MM.1S (cell line): ENCODE measurements around the gene GTF2H2C.

ENCODE experiments used
- DNase-seq: peaks from one replicate; pipeline ENCODE4 v3.0.0-alpha.2; 2015
- H2AFZ ChIP-seq: fragments of 300-600 bp; sonication (generic); 2 replicates; pipeline ENCODE4 v1.6.0; 2016; ENCODE audit warnings: antibody characterized with exemption, low read length
- H3F3A ChIP-seq: fragments of 300-600 bp; sonication (generic); 2 replicates; pipeline ENCODE4 v1.6.1; 2016; ENCODE audit warnings: mild to moderate bottlenecking, antibody characterized with exemption, low read length, moderate library complexity, mixed read lengths; ENCODE audit not compliant: insufficient read depth
- H3K27ac ChIP-seq: fragments of 300-600 bp; sonication (generic); 2 replicates; pipeline ENCODE4 v1.5.1; 2016; ENCODE audit warnings: mild to moderate bottlenecking, low read length
- H3K27me3 ChIP-seq: fragments of 300-600 bp; sonication (generic); replicated peaks from 2 replicates; pipeline ENCODE4 v1.6.0; 2016; ENCODE audit warnings: low read length; ENCODE audit not compliant: insufficient read depth
- H3K36me3 ChIP-seq: fragments of 300-600 bp; sonication (generic); replicated peaks from 2 replicates; pipeline ENCODE4 v1.6.1; 2016; ENCODE audit warnings: mild to moderate bottlenecking, low read length, mixed read lengths; ENCODE audit not compliant: insufficient read depth
- H3K4me1 ChIP-seq: fragments of 300-600 bp; sonication (generic); 2 replicates; pipeline ENCODE4 v1.6.1; 2016; ENCODE audit warnings: low read length, mixed read lengths
- H3K4me2 ChIP-seq: fragments of 300-600 bp; sonication (generic); 2 replicates; pipeline ENCODE4 v1.6.0; 2016; ENCODE audit warnings: low read depth, low read length
- H3K4me3 ChIP-seq: fragments of 300-600 bp; sonication (generic); 2 replicates; pipeline ENCODE4 v1.5.1; 2016; ENCODE audit warnings: low read length, mixed read lengths
- H3K79me2 ChIP-seq: fragments of 300-600 bp; sonication (generic); 2 replicates; pipeline ENCODE4 v1.6.1; 2016; ENCODE audit warnings: mixed run types, low read length, mixed read lengths
- H3K9ac ChIP-seq: fragments of 300-600 bp; sonication (generic); 2 replicates; pipeline ENCODE4 v1.6.1; 2016; ENCODE audit warnings: low read length, mixed read lengths
- H3K9me2 ChIP-seq: fragments of 300-600 bp; sonication (generic); replicated peaks from 2 replicates; pipeline ENCODE4 v1.6.1; 2016; ENCODE audit warnings: mild to moderate bottlenecking, low read length, mixed read lengths; ENCODE audit not compliant: insufficient read depth
- H3K9me3 ChIP-seq: fragments of 300-600 bp; sonication (generic); replicated peaks from 2 replicates; pipeline ENCODE4 v1.6.1; 2016; ENCODE audit warnings: mild to moderate bottlenecking, low read length, mixed read lengths; ENCODE audit not compliant: insufficient read depth
- H4K20me1 ChIP-seq: fragments of 300-600 bp; sonication (generic); 2 replicates; pipeline ENCODE4 v1.6.1; 2016; ENCODE audit warnings: mild to moderate bottlenecking, low read length, moderate library complexity, mixed read lengths; ENCODE audit not compliant: insufficient read depth
- CTCF ChIP-seq: fragments of 300-600 bp; sonication (generic); IDR thresholded peaks from 2 replicates; pipeline ENCODE4 v1.5.1; 2016; ENCODE audit warnings: antibody characterized with exemption, low read length, mixed read lengths
- EZH2 ChIP-seq: fragments of 300-600 bp; sonication (generic); optimal IDR thresholded peaks from 2 replicates; pipeline ENCODE3; 2017; ENCODE audit warnings: low read depth, mild to moderate bottlenecking, antibody characterized with exemption, low read length, mixed read lengths
- EZH2phosphoT487 ChIP-seq: fragments of 300-600 bp; sonication (generic); IDR thresholded peaks from 2 replicates; pipeline ENCODE4 v1.6.1; 2018; ENCODE audit warnings: antibody characterized with exemption, low read length

The GTF2H2C gene

DNA sequence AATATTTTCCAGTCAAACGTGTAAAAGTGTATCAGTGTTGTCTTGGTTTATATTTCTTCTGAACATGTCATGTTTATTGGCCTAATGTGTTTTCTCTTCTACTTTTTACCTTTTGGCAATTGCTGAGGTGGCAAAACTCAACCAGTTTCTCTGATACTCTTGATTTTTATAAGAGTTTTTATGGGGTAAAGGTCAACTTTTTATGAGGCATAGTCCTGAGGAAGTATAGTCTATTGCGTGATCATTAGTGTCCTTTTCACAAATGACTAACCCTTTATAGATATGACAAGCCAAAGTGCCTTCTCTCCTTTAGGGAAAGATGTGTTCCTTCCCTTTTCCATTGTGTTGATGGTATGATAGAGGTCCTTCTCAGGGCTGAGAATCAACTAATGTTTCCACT is 34.5 kb upstream of the GTF2H2C start:
- Histone ChIP-seq H3K36me3 (no peaks in the 10 kb centered on the region), H3K9me3 (no peaks in the 10 kb centered on the region), H3K27me3 (no peaks in the 10 kb centered on the region), H3K27ac (no peak overlapping the region), H3K4me1 (no peaks in the 10 kb centered on the region), H3K4me3 (no peak overlapping the region), H3F3A (no peaks in the 10 kb centered on the region), H3K9ac (no peak overlapping the region), H2AFZ (no peak overlapping the region), H4K20me1 (no peaks in the 10 kb centered on the region), H3K9me2 (no peaks in the 10 kb centered on the region), H3K79me2 (no peaks in the 10 kb centered on the region), H3K4me2 (no peak overlapping the region)
- no peak for TF ChIP-seq EZH2
- TF ChIP-seq CTCF, result no peak
- no peak for TF ChIP-seq EZH2phosphoT487
- DNase-seq, result no peak

DNA sequence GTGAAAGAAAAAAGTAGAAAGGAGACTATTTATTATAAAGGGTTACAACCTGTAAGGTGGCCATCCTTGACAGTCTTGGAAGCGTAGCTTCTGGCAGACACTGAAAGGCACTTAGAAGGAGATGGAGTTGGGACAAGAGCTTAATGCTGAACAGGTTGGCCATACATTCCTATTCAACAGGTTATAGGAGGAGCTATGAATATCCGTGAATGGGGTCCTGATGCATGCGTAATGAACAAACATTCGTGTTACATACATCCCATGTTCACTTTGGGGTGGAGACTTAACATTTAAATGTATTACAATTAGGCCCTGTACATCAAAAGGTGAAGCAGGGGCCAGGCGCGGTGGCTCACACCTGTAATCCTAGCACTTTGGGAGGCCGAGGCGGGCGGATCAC is 33.3 kb upstream of the GTF2H2C start:
- Histone ChIP-seq H3K9ac (no peak overlapping the region), H3K4me2 (no peak overlapping the region), H3K36me3 (no peaks in the 10 kb centered on the region), H3F3A (no peaks in the 10 kb centered on the region), H3K27ac (no peak overlapping the region), H4K20me1 (no peaks in the 10 kb centered on the region), H3K4me3 (no peak overlapping the region), H3K9me3 (no peaks in the 10 kb centered on the region), H3K79me2 (no peaks in the 10 kb centered on the region), H3K4me1 (no peaks in the 10 kb centered on the region), H2AFZ (no peak overlapping the region), H3K27me3 (no peaks in the 10 kb centered on the region), H3K9me2 (no peaks in the 10 kb centered on the region)
- no peak for DNase-seq
- TF ChIP-seq EZH2, result no peak
- TF ChIP-seq EZH2phosphoT487, result no peak

GRCh38 chr5:69527128-69527770 is 32.7 kb upstream of the GTF2H2C start:
- Histone ChIP-seq H3K27me3 (no peaks in the 10 kb centered on the region), H2AFZ (no peak overlapping the region), H3K4me2 (no peak overlapping the region), H4K20me1 (no peaks in the 10 kb centered on the region), H3F3A (no peaks in the 10 kb centered on the region), H3K9ac (no peak overlapping the region), H3K79me2 (no peaks in the 10 kb centered on the region), H3K36me3 (no peaks in the 10 kb centered on the region), H3K9me2 (no peaks in the 10 kb centered on the region), H3K27ac (no peak overlapping the region), H3K9me3 (no peaks in the 10 kb centered on the region), H3K4me1 (no peaks in the 10 kb centered on the region), H3K4me3 (no peak overlapping the region)
- TF ChIP-seq CTCF (no peak), EZH2phosphoT487 (no peak), EZH2 (no peak)
- DNase-seq, result no peak

- Histone ChIP-seq H3K9me3 (no peaks in the 10 kb centered on the region), H3K36me3 (no peaks in the 10 kb centered on the region), H3F3A (no peaks in the 10 kb centered on the region), H3K27ac (no peak overlapping the region), H3K79me2 (no peaks in the 10 kb centered on the region), H3K4me3 (no peak overlapping the region), H3K4me1 (no peaks in the 10 kb centered on the region), H3K9me2 (no peaks in the 10 kb centered on the region), H2AFZ (no peak overlapping the region), H3K9ac (no peak overlapping the region), H3K4me2 (no peak overlapping the region), H3K27me3 (no peaks in the 10 kb centered on the region), H4K20me1 (no peaks in the 10 kb centered on the region)
- DNase-seq, result no peak
- no peak for TF ChIP-seq EZH2phosphoT487
- no peak for TF ChIP-seq EZH2
- no peak for TF ChIP-seq CTCF
Measured at GRCh38 chr5:69528035-69528434, 32.0 kb upstream of the GTF2H2C start.
